Activated CD8-positive, alpha-beta memory T cell treated with anti-CD3 and anti-CD28 coated beads for 36 hours (primary cell): ENCODE measurements around the gene TBX21. TPM values are rescaled to one million over a fixed set of nuclear protein-coding genes. Genes with fewer than 3 reads are reported as not detected.

ENCODE experiments used
- CTCF ChIA-PET: fragments of 350-600 bp; sonication (Branson Sonifier 250); formaldehyde crosslinking; loops from one replicate; lab custom pipeline; 2021; ENCODE audit warnings: antibody characterized with exemption; lab: Charles Lee
- POLR2A ChIA-PET: fragments of 350-600 bp; sonication (Branson Sonifier 250); formaldehyde crosslinking; loops from one replicate; lab custom pipeline; 2021; ENCODE audit warnings: antibody characterized with exemption; lab: Charles Lee
- total RNA-seq, 2 experiments: library from RNA; stranded (reverse); gene quantifications; one replicate each; pipeline ENCODE4 v1.2.3, GENCODE V29; 2021

The TBX21 gene
- total RNA-seq, 2 experiments from 2014 or later: 53.7 to 54.7 TPM

- POLR2A ChIA-PET: interaction anchor here (1.0 to 1.3 kb wide), 2 partner anchors 25 to 37 kb away, joined by 3 to 5 read pairs; partner anchors contain the start of gene TBX21
- CTCF ChIA-PET: interaction anchor here (0.6 to 13.4 kb wide), 6 partner anchors 19 to 94 kb away, joined by 3 to 175 read pairs (median 5); partner anchors contain the start of gene TBX21
These were observed 37.3 kb upstream of the TBX21 start for GRCh38 chr17:47695429-47696376.

DNA sequence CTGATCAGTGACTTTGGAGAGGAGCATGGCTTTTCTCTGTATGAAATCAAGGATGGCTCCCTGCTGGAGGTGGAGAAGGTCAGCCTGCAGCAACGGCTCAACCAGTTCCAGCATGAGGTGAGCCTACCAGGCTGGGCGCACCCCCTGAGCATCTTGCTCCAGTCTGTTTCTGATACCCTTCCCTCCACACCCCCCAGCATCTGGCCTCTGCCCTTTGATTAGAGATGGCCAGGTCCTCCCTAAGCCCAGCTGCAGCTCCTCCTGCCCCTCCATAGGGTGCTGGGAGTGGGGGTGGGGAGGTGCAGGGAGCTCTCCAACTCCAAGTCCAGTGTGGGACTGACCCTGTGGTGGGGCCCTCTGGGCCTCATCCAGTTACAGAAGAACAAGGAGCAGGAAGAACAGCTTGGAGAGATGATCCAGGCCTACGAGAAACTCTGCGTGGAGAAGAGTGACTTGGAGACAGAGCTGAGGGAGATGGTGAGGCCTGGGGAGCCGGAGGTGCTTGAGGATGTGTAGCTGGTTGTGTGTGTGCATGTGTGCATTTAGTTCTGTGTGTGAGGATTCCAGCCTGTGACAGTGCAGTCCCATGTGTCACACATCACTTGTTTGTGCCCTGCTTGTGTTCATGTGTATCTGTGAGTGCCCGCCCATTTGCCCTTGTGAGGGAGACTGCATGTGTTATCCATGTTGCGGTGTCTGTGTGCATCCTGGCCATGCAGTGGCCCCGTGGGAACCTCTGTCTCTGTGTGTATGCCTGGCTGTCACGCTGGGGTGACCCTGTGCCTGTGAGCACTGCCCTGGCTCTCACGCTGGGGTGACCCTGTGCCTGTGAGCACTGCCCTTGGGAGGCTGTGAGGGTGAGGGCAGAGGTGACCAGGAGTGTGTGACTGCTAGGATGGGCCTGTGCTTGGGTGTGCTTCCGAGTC, 36.1 kb upstream of the TBX21 start:
- ChIA-PET POLR2A (interaction anchor here (1.8 kb wide), 1 partner anchor 36 kb away, joined by 5 read pairs; the partner anchor contains the start of gene TBX21), CTCF (interaction anchor here (0.6 to 13.4 kb wide), 9 partner anchors 17 to 106 kb away, joined by 3 to 175 read pairs (median 5); partner anchors contain the start of gene TBX21)

DNA sequence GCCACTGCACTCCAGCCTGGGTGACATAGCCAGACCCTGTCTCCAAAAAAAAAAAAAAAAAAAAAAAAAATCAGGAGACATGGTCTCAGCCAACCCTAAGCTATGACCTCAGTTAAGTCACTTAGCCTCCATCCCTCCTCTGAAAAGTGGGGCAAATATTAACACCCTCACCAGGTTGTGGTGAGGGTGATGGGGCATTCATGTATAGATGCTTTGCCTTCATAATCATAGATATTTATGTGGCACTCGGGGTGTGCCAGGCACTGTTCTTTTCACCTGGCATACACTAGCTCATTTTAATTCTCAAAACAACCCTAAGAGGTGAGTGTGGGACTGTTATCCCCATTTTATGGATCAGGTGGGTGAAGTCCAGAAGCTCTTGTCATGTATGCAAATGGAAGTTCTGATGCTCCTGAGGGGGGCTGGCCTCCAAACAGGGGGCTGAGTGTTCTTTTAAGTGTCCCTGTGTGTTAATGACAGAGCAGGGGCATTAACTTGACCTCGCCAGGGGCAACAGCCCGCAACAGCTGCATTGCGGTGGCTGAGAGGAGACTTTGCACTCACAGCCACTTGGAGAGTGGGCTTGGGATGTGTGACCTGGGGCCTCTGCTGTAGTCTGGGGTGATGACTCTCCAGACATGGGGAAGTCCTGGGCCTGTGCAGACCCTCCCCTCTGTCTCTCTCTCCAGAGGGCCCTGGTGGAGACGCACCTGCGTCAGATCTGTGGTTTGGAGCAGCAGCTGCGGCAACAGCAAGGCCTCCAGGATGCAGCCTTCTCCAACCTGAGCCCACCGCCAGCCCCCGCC, 34.9 kb upstream of the TBX21 start:
- CTCF ChIA-PET: interaction anchor here (0.6 to 13.4 kb wide), 14 partner anchors 8 to 104 kb away, joined by 3 to 175 read pairs (median 4); partner anchors contain the start of gene TBX21
- POLR2A ChIA-PET: interaction anchor here (1.8 kb wide), 1 partner anchor 34 kb away, joined by 5 read pairs; the partner anchor contains the start of gene TBX21

GRCh38 chr17:47698749-47699535, 34.1 kb upstream of the TBX21 start:
- POLR2A ChIA-PET: interaction anchor here (1.2 to 3.6 kb wide), 3 partner anchors 34 to 52 kb away, joined by 4 to 29 read pairs (median 5); partner anchors contain the start of gene TBX21
- CTCF ChIA-PET: interaction anchor here (0.6 to 13.4 kb wide), 18 partner anchors 9 to 91 kb away, joined by 3 to 175 read pairs (median 6); partner anchors contain the start of gene TBX21

DNA sequence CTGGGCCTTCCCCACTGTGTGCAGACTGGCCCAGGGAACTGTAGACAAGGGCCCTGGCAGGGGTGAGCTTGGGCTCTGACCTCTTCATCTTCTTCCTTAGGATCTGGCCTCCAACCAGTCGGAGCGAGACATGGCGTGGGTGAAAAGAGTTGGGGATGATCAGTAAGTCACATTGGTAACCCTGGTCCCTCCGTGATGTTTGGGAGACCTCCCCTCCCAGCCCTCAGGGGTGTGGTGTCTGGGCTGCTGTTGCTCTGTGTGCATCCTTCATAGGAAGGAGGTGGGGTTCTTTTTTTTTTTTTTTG, 33.5 kb upstream of the TBX21 start:
- ChIA-PET POLR2A (interaction anchor here (0.7 to 3.6 kb wide), 3 partner anchors 33 to 51 kb away, joined by 3 to 29 read pairs (median 4); partner anchors contain the start of gene TBX21), CTCF (interaction anchor here (0.6 to 13.4 kb wide), 14 partner anchors 15 to 91 kb away, joined by 3 to 175 read pairs (median 6); partner anchors contain the start of gene TBX21)

GRCh38 chr17:47700471-47701449, 32.3 kb upstream of the TBX21 start:
- ChIA-PET CTCF (interaction anchor here (0.6 to 13.4 kb wide), 12 partner anchors 8 to 89 kb away, joined by 3 to 175 read pairs (median 4); partner anchors contain the start of gene TBX21), POLR2A (interaction anchor here (0.5 to 3.6 kb wide), 10 partner anchors 10 to 51 kb away, joined by 3 to 29 read pairs (median 5); partner anchors contain the start of genes KPNB1 and TBX21)

GRCh38 chr17:47701608-47702007, 31.4 kb upstream of the TBX21 start:
- ChIA-PET POLR2A (interaction anchor here (0.5 to 3.6 kb wide), 5 partner anchors 17 to 34 kb away, joined by 3 to 29 read pairs (median 7); partner anchors contain the start of gene TBX21), CTCF (interaction anchor here (0.7 to 13.4 kb wide), 7 partner anchors 9 to 89 kb away, joined by 3 to 175 read pairs (median 4); partner anchors contain the start of gene TBX21)

DNA sequence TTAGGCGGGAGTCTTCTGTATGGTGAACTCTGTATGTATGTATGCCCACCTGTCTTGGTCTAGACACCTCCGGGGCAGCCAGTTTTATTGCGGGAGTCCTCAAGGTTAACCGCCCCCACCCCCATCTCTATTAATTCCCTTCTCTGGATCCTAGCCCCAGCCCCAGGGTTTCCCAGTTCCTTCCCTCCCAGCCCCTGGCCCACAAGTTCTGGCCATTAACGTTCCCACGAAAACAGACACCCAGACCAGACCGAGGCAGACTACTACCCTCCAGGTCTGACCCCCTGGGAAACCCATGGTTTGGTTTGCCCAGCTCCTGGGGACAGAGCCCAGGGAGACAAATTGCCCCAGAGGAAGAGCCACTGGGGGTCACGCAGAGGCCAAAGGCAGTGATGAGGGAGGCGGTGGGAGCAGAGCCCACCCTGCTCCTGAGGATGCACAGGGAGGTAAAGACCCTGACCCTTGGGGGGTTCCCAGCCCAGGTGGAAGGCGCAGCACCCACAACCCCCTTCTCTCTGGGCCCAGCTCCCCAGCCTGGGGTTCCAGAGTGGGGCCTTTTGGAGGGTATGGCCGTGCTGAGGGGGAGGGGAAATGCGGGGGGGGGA, 30.5 kb upstream of the TBX21 start:
- CTCF ChIA-PET: interaction anchor here (0.7 to 13.4 kb wide), 7 partner anchors 10 to 33 kb away, joined by 3 to 175 read pairs (median 12); partner anchors contain the start of gene TBX21

GRCh38 chr17:47703191-47703591, 29.8 kb upstream of the TBX21 start:
- CTCF ChIA-PET: interaction anchor here (0.7 to 13.4 kb wide), 5 partner anchors 10 to 34 kb away, joined by 3 to 175 read pairs (median 5); partner anchors contain the start of gene TBX21
- POLR2A ChIA-PET: interaction anchor here (1.6 kb wide), 1 partner anchor 16 kb away, joined by 3 read pairs; no protein-coding TSS in a partner anchor

More for the DNA sequence above, 30.5 kb upstream of the TBX21 start:
- POLR2A ChIA-PET: interaction anchor here (1.6 kb wide), 1 partner anchor 17 kb away, joined by 3 read pairs; no protein-coding TSS in a partner anchor

DNA sequence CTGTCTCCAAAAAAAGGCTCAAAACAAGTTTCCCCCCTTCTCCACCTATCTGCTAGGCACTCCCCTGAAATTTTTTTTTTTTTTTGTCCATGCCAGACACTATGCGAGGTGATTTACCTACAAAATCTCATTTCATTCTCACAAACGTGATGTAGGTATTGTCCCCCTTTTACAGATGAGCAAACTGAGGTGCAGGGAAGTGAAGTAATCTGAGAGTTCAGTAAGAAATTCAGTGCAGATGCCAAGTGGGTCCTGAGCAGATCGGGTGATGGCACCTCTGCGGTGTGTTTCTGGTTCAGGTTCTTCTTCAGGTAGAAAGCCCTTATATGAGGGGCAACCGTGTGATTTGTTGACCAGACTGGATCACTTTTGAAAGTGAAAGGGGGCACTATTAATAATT, 29.4 kb upstream of the TBX21 start:
- ChIA-PET POLR2A (interaction anchor here (1.6 kb wide), 1 partner anchor 16 kb away, joined by 3 read pairs; no protein-coding TSS in a partner anchor), CTCF (interaction anchor here (0.9 to 13.4 kb wide), 6 partner anchors 11 to 33 kb away, joined by 3 to 175 read pairs (median 5); partner anchors contain the start of gene TBX21)

- POLR2A ChIA-PET: interaction anchor here (0.6 to 2.3 kb wide), 3 partner anchors 15 to 29 kb away, joined by 3 to 10 read pairs (median 5); partner anchors contain the start of gene TBX21
- CTCF ChIA-PET: interaction anchor here (0.9 to 13.4 kb wide), 6 partner anchors 11 to 33 kb away, joined by 3 to 175 read pairs (median 5); partner anchors contain the start of gene TBX21
These were observed 28.9 kb upstream of the TBX21 start for GRCh38 chr17:47704116-47704515.

DNA sequence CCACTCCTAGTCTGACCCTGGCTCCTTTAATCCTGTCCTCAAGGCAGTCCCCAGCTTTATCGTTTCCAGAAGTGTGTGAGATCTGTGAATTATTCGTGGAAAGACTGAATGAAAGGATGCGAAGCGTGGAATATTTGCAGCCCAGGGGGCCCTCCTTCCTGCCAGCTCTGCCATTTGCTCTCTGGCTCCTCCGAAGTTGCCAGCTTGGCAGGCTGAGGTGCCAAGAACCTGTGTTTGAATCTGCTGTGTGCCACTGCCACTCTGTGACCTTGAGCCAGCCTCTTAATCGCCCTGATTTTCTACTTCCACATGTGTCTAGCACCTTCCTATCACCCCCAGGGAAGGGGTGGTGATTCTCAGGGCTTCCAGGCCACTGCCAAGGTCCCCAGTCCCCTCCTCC, 28.3 kb upstream of the TBX21 start:
- ChIA-PET CTCF (interaction anchor here (1.0 to 13.4 kb wide), 5 partner anchors 10 to 32 kb away, joined by 3 to 175 read pairs (median 5); partner anchors contain the start of gene TBX21), POLR2A (interaction anchor here (0.6 to 2.3 kb wide), 4 partner anchors 15 to 32 kb away, joined by 3 to 10 read pairs (median 4); partner anchors contain the start of gene TBX21)

DNA sequence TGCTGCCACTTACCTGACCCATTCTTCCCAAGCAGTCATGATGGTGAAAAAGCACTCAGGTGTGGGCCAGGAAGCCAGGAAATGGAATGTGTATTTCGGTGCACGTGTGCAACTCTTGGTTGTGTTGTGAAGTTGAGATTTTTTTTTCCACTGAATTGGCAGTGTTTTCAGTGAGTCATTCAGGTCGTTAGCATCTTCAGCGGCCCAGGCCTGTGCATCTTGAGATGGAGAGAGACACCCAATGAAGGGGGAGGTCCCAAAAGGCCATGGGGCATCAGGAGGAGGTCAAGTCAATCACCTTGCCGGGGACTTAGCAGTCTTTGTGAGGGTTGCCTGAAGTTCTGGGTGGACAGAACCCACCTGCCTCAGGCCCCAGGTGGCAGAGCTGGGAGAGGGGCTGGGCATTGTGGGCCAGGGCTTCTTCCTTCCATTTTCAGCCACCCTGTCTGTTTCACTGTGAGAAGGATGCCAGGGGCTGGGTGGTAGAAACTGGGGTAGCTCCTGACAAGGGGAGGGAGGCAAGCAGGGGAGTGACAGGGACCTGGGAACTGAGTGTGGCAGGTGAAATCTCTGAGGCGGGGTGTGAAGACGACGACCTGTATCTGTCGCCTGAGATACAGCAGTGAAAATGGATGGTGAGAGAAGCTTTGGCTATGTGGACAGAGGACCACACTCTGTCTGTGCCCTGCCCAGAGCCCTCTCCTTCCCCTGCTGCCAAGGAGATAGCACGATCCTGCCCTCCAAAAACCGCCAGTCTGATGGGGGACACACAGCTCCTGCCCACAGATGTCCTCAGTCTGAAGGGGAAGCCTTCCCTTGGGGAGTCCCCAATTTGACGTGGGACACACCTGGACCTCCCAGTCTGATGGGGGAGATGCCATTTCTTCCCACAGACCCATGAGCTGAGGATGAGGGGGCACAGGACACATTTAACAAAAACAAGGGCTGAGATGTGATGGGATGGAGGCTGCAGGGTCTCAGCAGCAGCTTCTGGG, 27.2 kb upstream of the TBX21 start:
- ChIA-PET CTCF (interaction anchor here (1.2 to 13.4 kb wide), 5 partner anchors 8 to 30 kb away, joined by 4 to 175 read pairs (median 7); partner anchors contain the start of gene TBX21), POLR2A (interaction anchor here (1.4 to 2.3 kb wide), 3 partner anchors 13 to 27 kb away, joined by 6 to 11 read pairs (median 10); partner anchors contain the start of gene TBX21)
